ENCODE results near the gene SLC22A5.
"Not testable (repeated sequence)": the region's sequence is repeated elsewhere in the genome, so short reads cannot be mapped to it uniquely, and the experiment has no call there.

The SLC22A5 gene

DNA sequence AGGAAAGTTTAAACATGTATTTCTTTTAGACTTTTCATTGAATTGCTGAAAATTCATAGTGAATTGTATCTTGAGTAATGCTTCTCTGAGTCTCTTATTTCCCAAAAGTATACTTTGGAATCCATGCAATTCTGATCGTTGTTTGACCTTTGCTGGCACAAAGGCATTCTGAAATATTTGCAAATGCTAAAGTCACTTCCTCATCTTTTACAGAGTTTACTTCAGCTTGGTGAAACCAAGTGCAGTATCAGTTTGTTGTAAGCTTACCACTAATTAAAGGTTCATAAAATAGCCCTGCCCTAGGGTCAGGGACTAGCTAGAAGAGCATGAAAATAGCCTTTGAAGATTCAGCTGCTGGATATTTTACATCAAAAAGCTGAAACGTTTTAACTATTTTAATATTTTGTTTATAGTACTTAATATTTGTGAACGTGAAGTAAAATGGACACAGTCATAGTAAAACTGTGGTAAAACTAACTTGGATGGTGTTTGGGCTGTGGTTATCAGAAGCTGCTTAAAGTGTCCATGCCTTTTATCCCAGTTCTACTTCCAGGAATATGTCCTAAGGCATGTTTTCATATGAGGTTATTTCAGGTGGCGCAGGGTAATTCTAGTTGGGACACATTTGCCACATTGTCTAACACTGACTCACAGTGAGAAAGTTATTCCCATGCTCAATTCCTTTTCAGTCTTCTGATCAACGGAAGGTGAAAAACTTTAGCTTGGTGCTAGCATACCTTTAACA, 45.3 kb downstream of the SLC22A5 start:
- DNase-seq (ENCODE audit: low spot score) = no peak

GRCh38 chr5:132415516-132415915, 46.0 kb downstream of the SLC22A5 start:
- not testable (repeated sequence) for DNase-seq (ENCODE audit: low spot score)

- DNase-seq (ENCODE audit: low spot score) = no peak
These were observed 46.9 kb downstream of the SLC22A5 start for GRCh38 chr5:132416306-132417009.

GRCh38 chr5:132417010-132417439, 47.5 kb downstream of the SLC22A5 start:
- DNase-seq (ENCODE audit: low spot score) = peak; percentile 81

- no peak for DNase-seq (ENCODE audit: low spot score)
These were observed 48.0 kb downstream of the SLC22A5 start for GRCh38 chr5:132417461-132417860.

- DNase-seq (ENCODE audit: low spot score) = no peak
These were observed 48.5 kb downstream of the SLC22A5 start for GRCh38 chr5:132417889-132418485.

- no peak for DNase-seq (ENCODE audit: low spot score)
These were observed 49.4 kb downstream of the SLC22A5 start for GRCh38 chr5:132418881-132419280.

DNA sequence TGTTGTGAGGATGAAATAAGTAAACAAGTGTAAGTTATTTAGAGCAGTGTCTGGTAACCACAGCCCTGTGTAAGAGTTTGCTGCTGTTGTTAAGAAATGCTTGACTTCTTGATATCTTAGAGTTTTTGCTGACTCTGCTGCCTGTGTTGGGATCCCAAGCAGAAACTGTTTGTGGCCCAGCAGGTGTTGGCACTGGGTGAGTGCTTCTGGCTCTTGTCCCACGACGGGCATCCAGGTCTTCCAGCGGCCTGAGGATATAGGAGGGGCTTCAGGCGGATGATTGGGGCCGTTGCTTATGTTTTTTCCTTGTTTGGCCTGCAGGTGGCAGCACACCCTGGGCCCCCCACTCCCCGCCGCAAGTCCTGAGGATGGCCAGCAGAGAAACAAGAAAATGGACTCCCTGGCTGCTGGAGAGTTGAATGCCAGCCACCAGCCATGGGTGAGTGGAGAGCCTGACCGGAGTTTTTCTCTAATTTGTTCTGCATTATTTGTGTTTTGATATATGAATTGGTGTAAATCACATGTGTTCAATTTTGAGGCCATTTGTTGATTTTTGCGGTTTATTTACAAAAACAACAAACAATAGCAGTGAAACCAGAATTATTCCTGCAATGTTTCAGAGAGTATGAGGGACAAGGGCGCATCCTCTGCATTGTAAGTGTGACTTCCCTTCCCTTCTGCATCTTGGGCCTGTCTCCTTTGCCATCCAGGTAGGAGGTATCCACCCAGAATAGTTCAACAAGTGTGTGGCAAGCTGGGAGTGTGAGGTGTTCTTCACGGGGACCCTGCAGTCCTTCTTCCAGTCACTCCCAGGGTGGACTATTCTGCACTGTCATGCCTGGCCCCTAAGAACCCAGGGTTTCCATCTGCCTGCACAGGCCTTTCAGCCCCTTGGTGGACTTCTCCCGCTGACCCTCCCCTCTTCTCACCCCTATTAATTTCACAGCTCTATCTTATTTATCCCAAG, 50.3 kb downstream of the SLC22A5 start:
- peak; percentile 85 for DNase-seq (ENCODE audit: low spot score)

- no peak for DNase-seq (ENCODE audit: low spot score)
These were observed 51.3 kb downstream of the SLC22A5 start for GRCh38 chr5:132420706-132421272.

DNA sequence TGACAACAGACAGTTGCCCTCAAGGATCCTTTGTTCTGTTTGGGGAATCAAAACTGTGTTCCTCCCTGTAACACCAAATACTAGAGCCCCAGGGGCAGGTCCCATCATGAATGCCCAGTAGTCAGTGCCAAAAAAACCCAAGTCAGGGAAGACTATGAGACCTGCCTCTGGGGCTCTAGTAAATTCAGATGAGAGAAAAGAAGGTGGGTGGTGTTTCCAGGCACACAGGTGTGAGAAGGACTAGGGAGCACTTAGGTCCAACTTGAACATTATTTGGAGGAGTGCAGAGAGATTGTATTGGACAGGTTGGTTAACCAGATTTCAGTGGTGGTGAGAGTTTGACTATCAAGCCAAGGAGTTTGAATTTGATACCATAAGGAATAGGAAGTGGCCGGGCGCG, 52.0 kb downstream of the SLC22A5 start:
- no peak for DNase-seq (ENCODE audit: low spot score)

DNA sequence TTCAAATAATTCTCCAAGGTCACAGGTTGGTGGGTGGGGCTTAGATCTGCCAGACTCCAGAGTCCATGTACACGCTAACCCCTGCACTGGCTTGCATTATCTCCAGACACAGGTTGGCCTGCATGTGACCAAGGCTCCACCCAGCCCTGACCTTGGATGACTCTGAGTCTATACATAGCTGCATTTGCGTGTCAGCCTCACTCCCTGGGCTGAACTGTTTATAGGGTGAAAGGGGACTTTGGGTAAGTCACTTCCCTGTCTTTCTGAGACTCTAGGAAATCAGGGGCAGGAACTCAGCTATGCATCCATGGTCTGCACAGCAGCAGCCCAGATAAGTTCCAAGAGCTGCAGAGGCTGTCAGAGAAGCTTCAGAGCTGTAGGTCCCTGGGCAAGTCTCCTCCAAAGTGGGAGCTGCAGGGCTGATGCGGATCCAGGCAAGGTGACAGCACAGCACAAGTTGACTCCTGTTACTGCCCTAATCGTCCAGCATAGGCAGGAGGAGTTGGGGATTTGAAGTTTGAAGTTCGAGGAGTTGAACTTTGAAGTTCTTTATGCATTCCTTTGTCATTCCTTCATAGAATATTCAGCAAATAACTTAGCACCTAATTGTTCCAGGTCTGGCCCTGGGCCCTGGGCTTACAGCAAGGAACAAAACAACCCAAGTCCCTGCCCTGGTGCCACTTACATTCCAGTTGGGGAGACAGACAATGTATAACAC, 53.4 kb downstream of the SLC22A5 start:
- DNase-seq (ENCODE audit: low spot score) = no peak

- no peak for DNase-seq (ENCODE audit: low spot score)
These were observed 54.0 kb downstream of the SLC22A5 start for GRCh38 chr5:132423438-132423898.

DNA sequence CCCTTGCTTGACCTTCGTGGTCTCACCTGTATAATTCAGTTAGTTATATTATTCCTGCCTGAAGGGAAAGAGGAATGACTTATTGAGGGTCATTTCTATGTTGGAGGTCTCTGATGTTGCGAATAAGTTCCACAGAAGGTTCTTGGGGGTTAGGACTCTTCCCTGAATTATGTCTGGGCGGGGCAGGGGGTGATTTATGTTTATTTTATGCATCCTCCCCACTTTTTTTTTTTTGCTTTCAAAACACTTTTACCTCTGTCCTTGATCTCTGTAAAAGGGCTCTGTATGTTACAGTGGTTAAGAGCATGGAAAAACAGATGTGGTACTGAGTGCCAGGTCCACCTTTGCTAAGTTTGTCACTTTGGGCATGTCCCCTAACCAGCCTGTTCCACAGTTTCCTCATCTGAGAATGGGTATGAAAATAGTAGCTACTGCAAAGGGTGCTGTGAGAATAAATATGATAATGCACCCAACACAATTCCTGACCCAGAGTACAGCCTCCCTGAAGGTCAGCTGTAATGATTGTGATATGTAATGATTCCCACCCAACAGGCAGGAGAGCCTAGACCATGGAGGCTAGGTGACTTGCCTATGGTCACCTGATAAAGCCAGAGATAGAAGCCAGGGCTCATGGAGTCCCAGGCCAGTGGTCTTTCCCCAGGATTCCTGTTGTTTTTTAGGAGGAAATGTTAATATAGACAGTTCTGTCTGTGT, 54.8 kb downstream of the SLC22A5 start:
- no peak for DNase-seq (ENCODE audit: low spot score)

- DNase-seq (ENCODE audit: low spot score) = no peak
These were observed 55.8 kb downstream of the SLC22A5 start for GRCh38 chr5:132425009-132425937.

- DNase-seq (ENCODE audit: low spot score) = no peak
These were observed 56.5 kb downstream of the SLC22A5 start for GRCh38 chr5:132425975-132426524.

GRCh38 chr5:132426525-132427138, 57.1 kb downstream of the SLC22A5 start:
- no peak for DNase-seq (ENCODE audit: low spot score)

DNA sequence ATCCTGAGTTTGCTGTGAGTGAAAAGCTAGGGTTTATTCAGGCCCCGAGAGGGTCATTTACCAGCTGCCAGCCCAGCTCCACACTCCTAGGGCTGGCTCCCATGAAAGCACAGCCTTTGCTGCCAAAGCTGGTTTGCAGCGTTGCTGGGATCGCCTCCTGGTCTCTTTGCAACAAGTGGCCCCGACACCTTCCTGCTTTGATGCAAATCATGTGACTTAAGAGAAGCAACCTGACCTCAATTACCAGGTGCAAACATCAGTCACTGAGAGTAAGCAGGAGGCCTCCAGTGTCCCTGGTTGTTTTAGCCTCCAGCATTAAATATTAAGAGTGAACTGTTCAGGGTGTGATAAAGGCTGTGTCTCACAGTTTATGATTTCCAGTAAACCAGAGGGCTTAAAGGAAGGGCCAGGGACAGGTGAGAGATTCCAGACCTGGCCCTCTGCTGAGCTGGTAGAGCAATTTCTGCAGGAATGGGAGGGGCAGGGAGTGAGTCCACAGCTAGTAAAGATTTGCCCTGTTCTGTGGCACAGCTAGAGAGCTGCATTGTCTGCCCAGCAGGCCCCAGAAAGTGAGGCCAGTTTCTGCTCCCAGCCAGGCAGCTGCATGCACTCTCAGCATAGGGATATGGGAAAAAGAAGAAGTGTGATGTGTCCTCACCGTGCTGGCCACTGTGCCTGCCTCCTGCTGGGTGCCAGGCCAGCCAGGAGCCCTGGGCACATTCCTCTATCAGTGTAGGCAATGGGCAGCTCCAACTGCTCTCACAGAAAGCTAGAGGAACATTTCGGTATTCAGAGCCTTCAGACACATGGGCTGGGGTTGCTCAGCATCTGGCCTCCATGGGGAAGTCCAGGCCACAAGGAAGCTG, 58.0 kb downstream of the SLC22A5 start:
- DNase-seq (ENCODE audit: low spot score) = no peak

Measured in globus pallidus (tissue), 1 donor.